ENCODE results near the gene BBX. TPM values are rescaled to one million over a fixed set of nuclear protein-coding genes. Genes with fewer than 3 reads are reported as not detected.

The BBX gene
- polyA plus RNA-seq, 1 experiment = 46.1 TPM

DNA sequence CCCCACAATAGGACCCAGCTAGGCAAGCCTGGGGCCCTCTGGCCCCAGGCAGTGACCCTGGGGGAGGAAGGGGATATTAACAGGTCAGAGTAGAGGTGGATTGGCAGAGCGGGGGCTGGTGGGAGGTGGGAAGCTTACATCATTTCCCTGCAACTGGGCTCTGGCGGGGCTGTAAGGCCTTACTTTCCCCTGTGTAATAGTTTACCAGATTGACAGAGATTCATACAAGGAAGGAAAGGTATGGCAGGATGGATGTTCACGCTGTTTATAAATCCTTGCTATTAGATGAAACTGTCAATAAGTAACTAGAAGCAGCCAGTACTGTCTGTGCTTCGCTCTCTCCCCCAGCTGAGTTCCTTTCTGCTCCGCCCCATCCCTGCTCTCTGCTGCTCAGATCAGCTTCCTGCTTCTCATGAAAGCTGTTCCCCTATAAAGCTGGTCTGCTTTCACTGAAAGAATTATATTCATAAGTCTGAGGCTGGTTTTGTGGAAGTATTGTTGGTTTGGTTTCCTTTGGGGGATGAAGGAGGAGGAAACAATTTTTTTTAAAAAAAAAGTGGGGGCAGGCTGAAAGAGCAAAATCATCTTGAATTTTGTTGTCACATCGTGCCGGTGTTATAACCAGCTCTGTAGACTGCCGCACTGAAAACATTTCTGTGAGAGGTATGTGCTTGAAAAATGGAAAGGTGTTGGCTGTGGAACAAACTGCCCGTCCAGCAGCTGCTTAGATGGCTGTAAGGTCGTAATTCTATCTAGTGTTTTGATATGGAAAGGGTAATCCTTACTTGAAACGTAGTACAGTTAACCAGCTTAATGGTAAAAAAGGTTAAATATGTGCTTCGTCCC lies 76.4 kb downstream of the BBX start:
- no peaks in the 10 kb centered on the region for H3K27me3 ChIP-seq (ENCODE audit: control insufficient read depth, insufficient read depth, low read length)
- TF ChIP-seq, protein P1, sequence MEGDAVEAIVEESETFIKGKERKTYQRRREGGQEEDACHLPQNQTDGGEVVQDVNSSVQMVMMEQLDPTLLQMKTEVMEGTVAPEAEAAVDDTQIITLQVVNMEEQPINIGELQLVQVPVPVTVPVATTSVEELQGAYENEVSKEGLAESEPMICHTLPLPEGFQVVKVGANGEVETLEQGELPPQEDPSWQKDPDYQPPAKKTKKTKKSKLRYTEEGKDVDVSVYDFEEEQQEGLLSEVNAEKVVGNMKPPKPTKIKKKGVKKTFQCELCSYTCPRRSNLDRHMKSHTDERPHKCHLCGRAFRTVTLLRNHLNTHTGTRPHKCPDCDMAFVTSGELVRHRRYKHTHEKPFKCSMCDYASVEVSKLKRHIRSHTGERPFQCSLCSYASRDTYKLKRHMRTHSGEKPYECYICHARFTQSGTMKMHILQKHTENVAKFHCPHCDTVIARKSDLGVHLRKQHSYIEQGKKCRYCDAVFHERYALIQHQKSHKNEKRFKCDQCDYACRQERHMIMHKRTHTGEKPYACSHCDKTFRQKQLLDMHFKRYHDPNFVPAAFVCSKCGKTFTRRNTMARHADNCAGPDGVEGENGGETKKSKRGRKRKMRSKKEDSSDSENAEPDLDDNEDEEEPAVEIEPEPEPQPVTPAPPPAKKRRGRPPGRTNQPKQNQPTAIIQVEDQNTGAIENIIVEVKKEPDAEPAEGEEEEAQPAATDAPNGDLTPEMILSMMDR (IDR thresholded peaks at IDR 0.05; ENCODE audit: low read depth, low read length) = no peak
- H3K27ac ChIP-seq (ENCODE audit: low read depth, low read length) = no peak overlapping the region
- peak overlapping the region; percentile 36; the same call in 1 of the 2 replicates for H3K4me3 ChIP-seq (ENCODE audit: low read depth, low read length)
- ChIA-PET CTCF (interaction anchor here (1.0 to 1.3 kb wide), 2 partner anchors 31 to 91 kb away, joined by 3 read pairs; no protein-coding TSS in a partner anchor), POLR2A (no interaction called here)
- H3K9me3 ChIP-seq (ENCODE audit: control insufficient read depth, insufficient read depth, low read length) = no peaks in the 10 kb centered on the region
- no peak for DNase-seq (ENCODE audit: low read depth, low spot score)

DNA sequence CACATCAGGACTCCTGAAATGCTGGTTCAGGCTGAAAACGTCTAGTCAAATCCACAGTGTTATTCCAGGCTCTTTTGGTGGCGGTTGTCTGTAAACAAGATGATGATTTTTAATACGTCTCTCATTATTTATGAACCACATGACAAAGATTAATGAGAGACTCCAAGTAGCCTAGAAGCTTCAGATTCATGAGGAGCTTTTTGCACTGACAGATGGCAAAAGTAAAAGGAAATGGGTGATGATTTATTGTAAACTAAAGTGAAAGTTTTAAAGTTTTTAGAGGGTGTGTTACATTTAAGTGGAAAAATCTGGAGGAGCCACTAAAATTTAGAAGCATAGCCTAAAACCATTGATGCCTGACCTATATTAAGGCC lies 77.0 kb downstream of the BBX start:
- ChIA-PET POLR2A (no interaction called here), CTCF (interaction anchor here (1.0 to 1.3 kb wide), 2 partner anchors 30 to 90 kb away, joined by 3 read pairs; no protein-coding TSS in a partner anchor)
- DNase-seq (ENCODE audit: low read depth, low spot score) = no peak
- TF ChIP-seq, protein P1 (IDR thresholded peaks at IDR 0.05; ENCODE audit: low read depth, low read length) = no peak
- no peaks in the 10 kb centered on the region for H3K27me3 ChIP-seq (ENCODE audit: control insufficient read depth, insufficient read depth, low read length)
- no peak overlapping the region for H3K27ac ChIP-seq (ENCODE audit: low read depth, low read length)
- H3K4me3 ChIP-seq (ENCODE audit: low read depth, low read length) = peak overlapping the region; percentile 36; the same call in 1 of the 2 replicates
- H3K9me3 ChIP-seq (ENCODE audit: control insufficient read depth, insufficient read depth, low read length) = no peaks in the 10 kb centered on the region

DNA sequence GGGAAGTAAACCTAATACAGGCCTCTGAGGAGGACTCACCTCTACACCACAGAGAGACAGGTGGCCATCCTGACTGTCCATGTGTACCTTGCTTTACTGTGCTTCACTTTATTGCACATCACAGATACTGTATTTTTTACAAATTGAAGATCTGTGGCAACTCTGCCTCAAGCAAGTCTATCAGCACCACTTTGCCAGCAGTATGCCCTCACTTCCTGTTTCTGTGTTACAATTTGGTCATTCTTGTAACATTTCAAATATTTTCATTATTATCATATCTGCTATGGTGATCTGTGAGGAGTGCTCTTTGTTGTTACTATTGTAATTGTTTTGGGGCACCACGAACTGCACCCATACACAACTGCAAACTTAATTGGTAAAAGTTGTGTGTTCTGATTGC lies 78.0 kb downstream of the BBX start:
- no peaks in the 10 kb centered on the region for H3K9me3 ChIP-seq (ENCODE audit: control insufficient read depth, insufficient read depth, low read length)
- H3K4me3 ChIP-seq (ENCODE audit: low read depth, low read length) = no peak overlapping the region
- DNase-seq (ENCODE audit: low read depth, low spot score) = no peak
- no peak overlapping the region for H3K27ac ChIP-seq (ENCODE audit: low read depth, low read length)
- TF ChIP-seq, protein P1 (IDR thresholded peaks at IDR 0.05; ENCODE audit: low read depth, low read length) = no peak
- CTCF ChIA-PET = no interaction called here
- POLR2A ChIA-PET = no interaction called here
- H3K27me3 ChIP-seq (ENCODE audit: control insufficient read depth, insufficient read depth, low read length) = no peaks in the 10 kb centered on the region

DNA sequence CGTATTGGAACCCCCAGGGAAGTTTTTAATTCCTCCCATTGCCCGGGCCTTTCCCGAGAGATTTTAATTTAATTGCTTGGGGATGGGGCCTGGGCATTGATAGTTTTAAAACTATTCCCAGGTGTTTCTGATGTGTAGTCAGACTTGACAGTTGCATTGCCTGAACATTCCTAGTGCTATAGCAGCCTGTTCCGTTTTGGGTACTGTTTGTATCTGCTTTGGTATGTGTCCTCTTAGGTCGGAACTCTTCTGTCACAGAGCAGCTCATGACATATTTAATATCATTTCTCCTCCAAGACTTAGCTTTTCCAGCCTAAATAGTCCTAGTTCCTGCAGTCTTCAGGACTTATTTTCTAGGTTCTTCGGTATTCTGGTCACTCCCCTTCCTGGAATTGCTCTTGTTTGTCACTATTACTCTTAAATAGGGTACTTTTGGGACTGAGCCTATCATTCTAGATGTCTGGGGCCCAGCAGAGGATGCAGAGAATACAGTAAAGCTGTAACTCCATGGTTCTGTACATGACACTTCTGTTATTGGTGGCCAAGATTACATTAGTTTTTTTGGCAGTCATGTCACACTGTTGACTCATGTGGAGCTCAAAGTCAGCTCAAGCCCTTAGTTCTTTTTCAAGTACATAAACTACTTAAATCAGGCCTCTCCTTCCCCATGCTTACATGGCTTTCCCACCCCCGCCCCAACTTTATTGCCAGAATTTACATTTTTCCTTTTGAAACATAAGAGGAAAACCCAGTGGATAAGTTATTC lies 81.5 kb downstream of the BBX start:
- Histone ChIP-seq H3K27ac (ENCODE audit: low read depth, low read length) (no peak overlapping the region), H3K27me3 (ENCODE audit: control insufficient read depth, insufficient read depth, low read length) (no peaks in the 10 kb centered on the region), H3K4me3 (ENCODE audit: low read depth, low read length) (no peak overlapping the region), H3K9me3 (ENCODE audit: control insufficient read depth, insufficient read depth, low read length) (no peaks in the 10 kb centered on the region)
- DNase-seq (ENCODE audit: low read depth, low spot score) = peak; percentile 3
- CTCF ChIA-PET = interaction anchor here (1.1 kb wide), 1 partner anchor 72 kb away, joined by 3 read pairs; no protein-coding TSS in a partner anchor
- TF ChIP-seq, protein P1 (IDR thresholded peaks at IDR 0.05; ENCODE audit: low read depth, low read length) = no peak
- POLR2A ChIA-PET = no interaction called here
